NT2/D1 (cell line): ENCODE results near the gene CFAP410.
"Not testable (repeated sequence)": the region's sequence is repeated elsewhere in the genome, so short reads cannot be mapped to it uniquely, and the experiment has no call there.

Experiments
- DNase-seq: peaks from one replicate; pipeline ENCODE4 v3.0.0-alpha.2; 2011; ENCODE audit warnings: low read depth, low spot score
- H3K27me3 ChIP-seq: 2 replicates; pipeline ENCODE4 v1.6.0; 2011; ENCODE audit warnings: mild to moderate bottlenecking; ENCODE audit not compliant: insufficient read length, insufficient read depth
- H3K36me3 ChIP-seq: 2 replicates; pipeline ENCODE4 v1.6.1; 2011; ENCODE audit warnings: mild to moderate bottlenecking, low read length, mixed read lengths; ENCODE audit not compliant: insufficient read depth, insufficient read length
- H3K4me1 ChIP-seq: 2 replicates; pipeline ENCODE4 v1.5.1; 2011; ENCODE audit not compliant: insufficient read depth, insufficient read length
- H3K4me3 ChIP-seq: 2 replicates; pipeline ENCODE4 v1.5.1; 2011; ENCODE audit warnings: low read depth; ENCODE audit not compliant: insufficient read length
- H3K9ac ChIP-seq: 2 replicates; pipeline ENCODE4 v1.6.0; 2011; ENCODE audit warnings: low read depth; ENCODE audit not compliant: insufficient read length
- H3K9me3 ChIP-seq: 2 replicates; pipeline ENCODE4 v1.5.1; 2011; ENCODE audit warnings: mild to moderate bottlenecking, low read length; ENCODE audit not compliant: insufficient read depth
- SUZ12 ChIP-seq: IDR thresholded peaks from 2 replicates; pipeline ENCODE4 v1.6.1; 2011; ENCODE audit not compliant: insufficient read length, insufficient read depth; ENCODE audit errors: extremely low read depth
- YY1 ChIP-seq: IDR thresholded peaks from 2 replicates; pipeline ENCODE4 v1.6.1; 2011; ENCODE audit not compliant: insufficient read length, insufficient read depth
- ZNF274 ChIP-seq: IDR thresholded peaks from 2 replicates; pipeline ENCODE4 v1.6.1; 2011; ENCODE audit warnings: mild to moderate bottlenecking, low read depth, low read length

Gene CFAP410

GRCh38 chr21:44303490-44303981, 35.7 kb downstream of the CFAP410 start:
- Histone ChIP-seq H3K4me1 (peaks cover 51% of the 10 kb centered on the region), H3K36me3 (peaks cover 46% of the 10 kb centered on the region), H3K9me3 (no peaks in the 10 kb centered on the region), H3K4me3 (no peak overlapping the region), H3K27me3 (no peaks in the 10 kb centered on the region), H3K9ac (no peak overlapping the region)
- TF ChIP-seq ZNF274 = no peak
- no peak for TF ChIP-seq SUZ12
- no peak for TF ChIP-seq YY1
- DNase-seq = no peak

- DNase-seq, H3K4me3 ChIP-seq, H3K27me3 ChIP-seq, H3K9me3 ChIP-seq, H3K9ac ChIP-seq: not testable (repeated sequence)
- H3K4me1 ChIP-seq = peaks cover 48% of the 10 kb centered on the region
- peaks cover 40% of the 10 kb centered on the region for H3K36me3 ChIP-seq
Measured at GRCh38 chr21:44302573-44303401, 36.4 kb downstream of the CFAP410 start.

- DNase-seq = no peak
- no peaks in the 10 kb centered on the region for H3K27me3 ChIP-seq
- H3K9ac ChIP-seq = peak overlapping the region; percentile 1
- no peak for TF ChIP-seq SUZ12
- peaks cover 32% of the 10 kb centered on the region for H3K36me3 ChIP-seq
- H3K9me3 ChIP-seq = no peaks in the 10 kb centered on the region
- H3K4me3 ChIP-seq = no peak overlapping the region
- peaks cover 44% of the 10 kb centered on the region for H3K4me1 ChIP-seq
Measured at GRCh38 chr21:44301961-44302406, 37.2 kb downstream of the CFAP410 start.

- peak overlapping the region; percentile 96 for H3K9ac ChIP-seq
- H3K4me3 ChIP-seq = peak overlapping the region; percentile 71
- no peak for TF ChIP-seq ZNF274
- TF ChIP-seq YY1 = no peak
- TF ChIP-seq SUZ12 = no peak
Measured at GRCh38 chr21:44301141-44301540, 38.0 kb downstream of the CFAP410 start.

GRCh38 chr21:44300262-44300959, 38.8 kb downstream of the CFAP410 start:
- Histone ChIP-seq H3K4me3 (peak overlapping the region; percentile 71), H3K27me3 (no peaks in the 10 kb centered on the region), H3K9me3 (no peaks in the 10 kb centered on the region), H3K36me3 (peaks cover 17% of the 10 kb centered on the region), H3K4me1 (peaks cover 40% of the 10 kb centered on the region), H3K9ac (peak overlapping the region; percentile 96)
- TF ChIP-seq ZNF274 (no peak), SUZ12 (no peak), YY1 (no peak)
- no peak for DNase-seq

More at GRCh38 chr21:44301141-44301540, 38.0 kb downstream of the CFAP410 start:
- H3K36me3 ChIP-seq = peaks cover 24% of the 10 kb centered on the region
- H3K4me1 ChIP-seq = peaks cover 38% of the 10 kb centered on the region
- H3K27me3 ChIP-seq = no peaks in the 10 kb centered on the region
- H3K9me3 ChIP-seq = no peaks in the 10 kb centered on the region
- no peak for DNase-seq

GRCh38 chr21:44299458-44300261, 39.5 kb downstream of the CFAP410 start, which contains the start of gene PFKL:
TSS of gene PFKL (plus strand) at chr21:44300053. CDS start at chr21:44300106, 53 bp downstream.
- peak within 1 kb of the TSS; percentile 71 for H3K4me3 ChIP-seq
- H3K9ac ChIP-seq = peak within 1 kb of the TSS; percentile 96
- no peaks in the 10 kb centered on the region for H3K27me3 ChIP-seq
- H3K36me3 ChIP-seq = peaks cover 11% of the 10 kb centered on the region
- peaks cover 40% of the 10 kb centered on the region for H3K4me1 ChIP-seq
- TF ChIP-seq SUZ12 (no peak), YY1 (no peak), ZNF274 (no peak)
- DNase-seq = peak; percentile 47
- no peaks in the 10 kb centered on the region for H3K9me3 ChIP-seq

- peak overlapping the region; percentile 71 for H3K4me3 ChIP-seq
- H3K27me3 ChIP-seq = no peaks in the 10 kb centered on the region
- H3K36me3 ChIP-seq = peaks cover 11% of the 10 kb centered on the region
- no peak for DNase-seq
- H3K4me1 ChIP-seq = peaks cover 36% of the 10 kb centered on the region
- H3K9ac ChIP-seq = peak overlapping the region; percentile 93
- TF ChIP-seq YY1 = no peak
- TF ChIP-seq SUZ12 = no peak
- TF ChIP-seq ZNF274 = no peak
- no peaks in the 10 kb centered on the region for H3K9me3 ChIP-seq
Measured at GRCh38 chr21:44299085-44299457, 40.1 kb downstream of the CFAP410 start.
